ENCODE measurements around the gene CSGALNACT2. TPM values are rescaled to one million over a fixed set of nuclear protein-coding genes. Genes with fewer than 3 reads are reported as not detected.

The CSGALNACT2 gene
- total RNA-seq, 2 experiments from 2014 or later = 29.2 to 30.4 TPM

- Mint-ChIP-seq H3K36me3 (ENCODE audit: low read depth) (no peaks in the 10 kb centered on the region), H3K27me3 (ENCODE audit: low read depth) (no peaks in the 10 kb centered on the region), H3K4me3 (no peak overlapping the region), H3K4me1 (ENCODE audit: low read depth) (peaks cover 20% of the 10 kb centered on the region), H3K9me3 (ENCODE audit: insufficient read depth) (no peaks in the 10 kb centered on the region), H3K27ac (no peak overlapping the region)
- POLR2A ChIA-PET = interaction anchor here (1.6 to 1.8 kb wide), 2 partner anchors 15 to 24 kb away, joined by 3 to 11 read pairs; partner anchors contain the start of gene CSGALNACT2
- CTCF ChIA-PET = no interaction called here
- DNase-seq (no peak), ATAC-seq (no peak)
Observed at GRCh38 chr10:43114088-43114742, 24.0 kb upstream of the CSGALNACT2 start.

GRCh38 chr10:43114743-43115611 is 23.3 kb upstream of the CSGALNACT2 start:
- H3K36me3 Mint-ChIP-seq (ENCODE audit: low read depth) = no peaks in the 10 kb centered on the region
- no peak for ATAC-seq
- H3K9me3 Mint-ChIP-seq (ENCODE audit: insufficient read depth) = no peaks in the 10 kb centered on the region
- ChIA-PET POLR2A (interaction anchor here (1.6 to 1.8 kb wide), 2 partner anchors 14 to 23 kb away, joined by 3 to 11 read pairs; partner anchors contain the start of gene CSGALNACT2), CTCF (no interaction called here)
- H3K27me3 Mint-ChIP-seq (ENCODE audit: low read depth) = no peaks in the 10 kb centered on the region
- DNase-seq = no peak
- no peak overlapping the region for H3K4me3 Mint-ChIP-seq
- no peak overlapping the region for H3K27ac Mint-ChIP-seq
- H3K4me1 Mint-ChIP-seq (ENCODE audit: low read depth) = peaks cover 22% of the 10 kb centered on the region

DNA sequence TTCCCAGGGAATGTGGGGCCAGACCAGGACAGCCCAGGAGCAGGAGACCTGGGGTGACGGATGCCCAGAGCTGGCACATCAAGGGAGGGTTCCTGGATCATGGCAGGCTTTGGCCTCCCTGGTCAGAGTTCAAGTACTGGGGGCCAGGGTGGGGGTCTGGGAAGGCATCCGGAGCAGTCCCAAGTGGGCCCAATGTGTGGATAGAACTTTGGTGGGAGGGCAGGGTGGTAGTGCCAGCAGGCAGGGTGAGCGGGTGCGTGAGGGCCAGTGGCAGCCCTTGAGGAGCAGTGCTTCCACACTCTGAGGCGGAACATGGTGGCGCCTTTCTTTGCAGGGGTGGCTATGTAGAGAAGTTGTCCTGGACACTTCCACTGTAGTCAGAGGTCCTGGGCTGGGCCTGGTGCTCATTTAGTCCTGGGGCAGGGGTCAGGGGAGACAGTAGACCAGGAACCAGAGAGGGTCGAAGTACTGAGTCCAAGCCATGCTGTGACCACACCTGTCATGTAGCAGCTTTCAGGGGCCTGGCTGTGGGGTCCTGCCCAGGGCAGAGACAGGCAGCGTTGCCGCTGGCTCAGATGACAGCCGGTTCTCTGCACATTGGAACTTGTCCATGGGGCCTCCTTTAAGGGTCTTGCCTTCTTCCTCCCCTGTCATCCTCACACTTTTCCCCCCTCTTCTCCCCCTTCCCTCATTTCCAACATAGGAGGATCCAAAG is 22.2 kb upstream of the CSGALNACT2 start:
- Mint-ChIP-seq H3K4me1 (ENCODE audit: low read depth) (peaks cover 24% of the 10 kb centered on the region), H3K36me3 (ENCODE audit: low read depth) (no peaks in the 10 kb centered on the region), H3K27me3 (ENCODE audit: low read depth) (no peaks in the 10 kb centered on the region), H3K9me3 (ENCODE audit: insufficient read depth) (no peaks in the 10 kb centered on the region), H3K27ac (no peak overlapping the region), H3K4me3 (no peak overlapping the region)
- DNase-seq (no peak), ATAC-seq (no peak)
- POLR2A ChIA-PET = interaction anchor here (1.6 to 1.8 kb wide), 2 partner anchors 13 to 22 kb away, joined by 3 to 11 read pairs; partner anchors contain the start of gene CSGALNACT2
- CTCF ChIA-PET = no interaction called here

DNA sequence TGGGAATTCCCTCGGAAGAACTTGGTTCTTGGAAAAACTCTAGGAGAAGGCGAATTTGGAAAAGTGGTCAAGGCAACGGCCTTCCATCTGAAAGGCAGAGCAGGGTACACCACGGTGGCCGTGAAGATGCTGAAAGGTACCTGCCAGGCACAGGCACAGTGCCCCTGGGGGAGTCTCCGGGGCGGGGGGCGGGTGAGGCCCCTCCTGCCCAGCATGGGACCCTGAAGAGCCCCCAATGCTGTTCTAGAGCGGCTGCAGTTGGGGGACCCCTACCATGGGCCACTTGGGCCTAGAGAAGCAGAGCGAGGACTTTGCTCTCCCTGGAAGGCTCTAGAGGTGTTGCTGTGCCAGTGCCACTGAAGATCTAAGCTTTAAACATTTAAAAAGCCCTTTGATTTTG is 21.6 kb upstream of the CSGALNACT2 start:
- no peak overlapping the region for H3K27ac Mint-ChIP-seq
- H3K4me1 Mint-ChIP-seq (ENCODE audit: low read depth) = peaks cover 30% of the 10 kb centered on the region
- H3K4me3 Mint-ChIP-seq = no peak overlapping the region
- no peaks in the 10 kb centered on the region for H3K9me3 Mint-ChIP-seq (ENCODE audit: insufficient read depth)
- no peaks in the 10 kb centered on the region for H3K27me3 Mint-ChIP-seq (ENCODE audit: low read depth)
- no peaks in the 10 kb centered on the region for H3K36me3 Mint-ChIP-seq (ENCODE audit: low read depth)
- ATAC-seq = no peak
- no peak for DNase-seq
- ChIA-PET POLR2A (interaction anchor here (0.6 kb wide), 1 partner anchor 264 kb away, joined by 3 read pairs; no protein-coding TSS in a partner anchor), CTCF (no interaction called here)

DNA sequence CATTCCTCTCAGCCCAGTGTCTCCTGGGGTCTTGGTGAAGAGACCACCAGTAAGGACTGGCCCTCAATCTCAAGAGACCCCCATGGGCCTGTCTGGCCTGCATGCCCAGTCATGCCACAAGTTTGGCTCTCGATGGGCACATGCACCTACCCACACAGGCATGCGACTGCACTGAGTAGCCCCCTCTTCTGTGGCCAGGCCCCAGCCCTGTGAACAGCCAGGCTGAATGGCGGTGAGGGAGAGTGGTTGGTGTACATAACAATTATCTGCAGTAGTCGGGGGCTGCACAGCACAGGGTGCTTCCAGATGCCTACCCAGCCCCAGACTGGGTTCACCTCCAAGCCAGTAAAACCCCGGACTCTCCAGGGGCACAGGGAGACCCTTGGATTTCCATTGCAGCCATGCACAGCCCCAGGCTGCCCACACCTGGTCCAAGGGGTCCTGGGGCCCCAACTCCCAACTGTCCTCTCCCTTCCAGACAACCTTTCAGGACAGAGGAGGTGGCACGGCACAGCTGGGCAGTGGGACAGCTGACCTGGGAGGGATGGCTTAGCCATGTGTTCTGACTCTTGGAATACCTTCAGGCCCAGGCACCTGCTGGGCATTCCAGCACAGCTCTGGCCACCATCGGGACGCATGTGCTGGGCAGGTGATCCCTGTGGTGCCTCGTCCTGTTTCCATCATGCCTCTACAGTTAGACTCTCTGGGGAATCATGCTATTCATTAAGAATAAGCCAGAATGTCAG is 21.0 kb upstream of the CSGALNACT2 start:
- Mint-ChIP-seq H3K27ac (peak overlapping the region; percentile 71), H3K4me3 (no peak overlapping the region), H3K27me3 (ENCODE audit: low read depth) (no peaks in the 10 kb centered on the region), H3K9me3 (ENCODE audit: insufficient read depth) (no peaks in the 10 kb centered on the region), H3K36me3 (ENCODE audit: low read depth) (no peaks in the 10 kb centered on the region), H3K4me1 (ENCODE audit: low read depth) (peaks cover 36% of the 10 kb centered on the region)
- DNase-seq (no peak), ATAC-seq (no peak)
- CTCF ChIA-PET = no interaction called here
- POLR2A ChIA-PET = interaction anchor here (0.6 kb wide), 1 partner anchor 264 kb away, joined by 3 read pairs; no protein-coding TSS in a partner anchor

GRCh38 chr10:43117777-43118583 is 20.3 kb upstream of the CSGALNACT2 start:
- no peak overlapping the region for H3K27ac Mint-ChIP-seq
- no peaks in the 10 kb centered on the region for H3K36me3 Mint-ChIP-seq (ENCODE audit: low read depth)
- no peak overlapping the region for H3K4me3 Mint-ChIP-seq
- CTCF ChIA-PET = no interaction called here
- no peak for DNase-seq
- ATAC-seq = no peak
- POLR2A ChIA-PET = interaction anchor here (0.5 kb wide), 1 partner anchor 41 kb away, joined by 4 read pairs; no protein-coding TSS in a partner anchor
- H3K9me3 Mint-ChIP-seq (ENCODE audit: insufficient read depth) = no peaks in the 10 kb centered on the region
- peaks cover 44% of the 10 kb centered on the region for H3K4me1 Mint-ChIP-seq (ENCODE audit: low read depth)
- H3K27me3 Mint-ChIP-seq (ENCODE audit: low read depth) = no peaks in the 10 kb centered on the region

GRCh38 chr10:43118631-43119415 is 19.4 kb upstream of the CSGALNACT2 start:
- H3K36me3 Mint-ChIP-seq (ENCODE audit: low read depth) = no peaks in the 10 kb centered on the region
- ATAC-seq = no peak
- H3K27me3 Mint-ChIP-seq (ENCODE audit: low read depth) = no peaks in the 10 kb centered on the region
- no peak for DNase-seq
- no peaks in the 10 kb centered on the region for H3K9me3 Mint-ChIP-seq (ENCODE audit: insufficient read depth)
- H3K4me1 Mint-ChIP-seq (ENCODE audit: low read depth) = peaks cover 44% of the 10 kb centered on the region
- H3K27ac Mint-ChIP-seq = peak overlapping the region; percentile 52
- ChIA-PET CTCF (no interaction called here), POLR2A (interaction anchor here (0.5 to 4.5 kb wide), 2 partner anchors 20 to 40 kb away, joined by 4 to 155 read pairs; partner anchors contain the start of gene CSGALNACT2)
- no peak overlapping the region for H3K4me3 Mint-ChIP-seq

DNA sequence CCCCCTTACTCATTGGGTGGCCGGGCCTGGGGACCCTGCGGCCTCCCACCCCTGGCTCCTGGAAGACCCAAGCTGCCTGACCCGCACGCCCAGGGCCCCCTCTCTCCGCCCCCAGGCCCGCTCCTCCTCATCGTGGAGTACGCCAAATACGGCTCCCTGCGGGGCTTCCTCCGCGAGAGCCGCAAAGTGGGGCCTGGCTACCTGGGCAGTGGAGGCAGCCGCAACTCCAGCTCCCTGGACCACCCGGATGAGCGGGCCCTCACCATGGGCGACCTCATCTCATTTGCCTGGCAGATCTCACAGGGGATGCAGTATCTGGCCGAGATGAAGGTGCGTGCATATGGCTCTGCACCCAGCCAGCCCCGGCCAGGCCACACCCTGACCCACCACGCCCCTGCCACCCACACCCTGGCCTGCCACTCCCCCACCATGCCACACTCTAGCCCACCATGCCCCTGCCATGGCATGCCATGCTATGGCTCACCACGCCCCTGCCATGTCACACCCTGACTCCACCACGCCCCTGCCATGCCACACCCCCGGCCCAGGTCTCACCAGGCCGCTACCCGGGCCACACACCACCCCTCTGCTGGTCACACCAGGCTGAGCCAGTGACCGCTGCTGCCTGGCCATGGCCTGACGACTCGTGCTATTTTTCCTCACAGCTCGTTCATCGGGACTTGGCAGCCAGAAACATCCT is 18.7 kb upstream of the CSGALNACT2 start:
- Mint-ChIP-seq H3K27me3 (ENCODE audit: low read depth) (no peaks in the 10 kb centered on the region), H3K4me3 (no peak overlapping the region), H3K4me1 (ENCODE audit: low read depth) (peaks cover 44% of the 10 kb centered on the region), H3K27ac (peak overlapping the region; percentile 96), H3K9me3 (ENCODE audit: insufficient read depth) (no peaks in the 10 kb centered on the region), H3K36me3 (ENCODE audit: low read depth) (no peaks in the 10 kb centered on the region)
- no peak for ATAC-seq
- ChIA-PET CTCF (interaction anchor here (0.9 to 5.6 kb wide), 5 partner anchors 9 to 85 kb away, joined by 3 to 46 read pairs (median 12); partner anchors contain the start of gene CSGALNACT2), POLR2A (interaction anchor here (2.4 to 4.5 kb wide), 2 partner anchors 9 to 20 kb away, joined by 14 to 155 read pairs; partner anchors contain the start of gene CSGALNACT2)
- no peak for DNase-seq

DNA sequence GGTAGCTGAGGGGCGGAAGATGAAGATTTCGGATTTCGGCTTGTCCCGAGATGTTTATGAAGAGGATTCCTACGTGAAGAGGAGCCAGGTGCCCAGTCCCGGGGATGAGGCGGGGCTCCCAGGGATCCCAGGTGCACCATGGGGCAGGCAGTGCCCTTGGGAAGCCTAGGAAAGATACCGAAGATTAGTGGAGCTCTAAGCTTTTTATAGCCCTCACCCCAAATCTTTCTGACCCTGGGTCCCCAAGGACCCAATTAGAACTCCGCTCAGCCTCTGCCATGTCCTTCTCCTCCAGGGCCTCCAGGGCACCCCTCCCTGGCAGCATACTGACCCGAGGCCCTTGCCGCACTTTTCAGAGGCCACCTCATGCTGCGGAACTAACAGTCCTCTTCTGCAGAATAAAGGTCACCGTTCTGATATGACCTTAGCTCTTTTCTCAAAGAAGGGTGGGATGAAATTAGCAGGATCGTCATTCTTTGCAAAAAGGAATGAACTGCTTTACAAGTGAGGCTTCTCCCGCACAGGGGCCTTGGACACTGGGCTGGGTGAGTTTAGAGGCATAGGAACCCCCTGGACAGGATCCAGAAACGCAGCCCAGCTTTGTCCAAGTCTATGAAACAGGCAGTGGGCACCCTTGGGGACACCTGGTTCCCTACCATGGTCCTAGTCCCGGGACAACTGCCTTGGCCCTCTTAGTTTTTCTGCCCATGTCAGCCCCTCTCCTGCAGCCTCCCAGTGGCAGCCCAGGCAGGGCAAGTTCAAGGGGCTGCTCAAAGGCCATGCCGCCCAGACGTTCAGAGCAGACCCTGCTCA is 17.9 kb upstream of the CSGALNACT2 start:
- no peak for DNase-seq
- Mint-ChIP-seq H3K4me3 (peak overlapping the region; percentile 60), H3K4me1 (ENCODE audit: low read depth) (peaks cover 44% of the 10 kb centered on the region), H3K36me3 (ENCODE audit: low read depth) (no peaks in the 10 kb centered on the region), H3K9me3 (ENCODE audit: insufficient read depth) (no peaks in the 10 kb centered on the region), H3K27me3 (ENCODE audit: low read depth) (no peaks in the 10 kb centered on the region), H3K27ac (peak overlapping the region; percentile 96)
- POLR2A ChIA-PET = interaction anchor here (1.0 to 4.5 kb wide), 7 partner anchors 10 to 108 kb away, joined by 3 to 155 read pairs (median 14); partner anchors contain the start of gene CSGALNACT2
- CTCF ChIA-PET = interaction anchor here (0.7 to 5.6 kb wide), 10 partner anchors 9 to 332 kb away, joined by 3 to 46 read pairs (median 4); partner anchors contain the start of gene CSGALNACT2
- ATAC-seq = no peak

Measured in activated CD8-positive, alpha-beta T cell treated with anti-CD3 and anti-CD28 coated beads, Interleukin-2, amount 10 ng/mL, durations not matched to agents 7 days and 5 days (primary cell).